Activated CD4-positive, alpha-beta T cell treated with anti-CD3 and anti-CD28 coated beads for 1 hour (primary cell): ENCODE measurements around the gene STIL.

Source experiments
- DNase-seq: peaks from one replicate; pipeline ENCODE4 v3.0.0-alpha.2; 2020

The STIL gene

GRCh38 chr1:47232187-47232874, 81.6 kb downstream of the STIL start, which contains the start of gene TAL1:
TAL1 (minus strand) TSS chr1:47232225; CDS start chr1:47225888, 6,337 bp downstream.
- no peak for DNase-seq

- DNase-seq, result no peak
Observed at GRCh38 chr1:47231301-47232186, 82.4 kb downstream of the STIL start.

GRCh38 chr1:47230692-47231300, 83.2 kb downstream of the STIL start:
- DNase-seq, result no peak

- DNase-seq, result no peak
Observed at GRCh38 chr1:47229886-47230691, 83.9 kb downstream of the STIL start.

GRCh38 chr1:47229031-47229885, 84.7 kb downstream of the STIL start:
- DNase-seq, result no peak

- no peak for DNase-seq
Observed at GRCh38 chr1:47228644-47229030, 85.3 kb downstream of the STIL start.

GRCh38 chr1:47227341-47228232, 86.4 kb downstream of the STIL start:
- no peak for DNase-seq

- DNase-seq, result no peak
Observed at GRCh38 chr1:47226839-47227215, 87.1 kb downstream of the STIL start.

GRCh38 chr1:47226121-47226838, 87.7 kb downstream of the STIL start:
- DNase-seq, result no peak

- DNase-seq, result no peak
Observed at GRCh38 chr1:47225430-47226100, 88.4 kb downstream of the STIL start.

GRCh38 chr1:47224676-47225399, 89.1 kb downstream of the STIL start:
- no peak for DNase-seq

- DNase-seq, result no peak
Observed at GRCh38 chr1:47223921-47224675, 89.8 kb downstream of the STIL start.

GRCh38 chr1:47223174-47223920, 90.6 kb downstream of the STIL start:
- DNase-seq, result no peak

- DNase-seq, result no peak
Observed at GRCh38 chr1:47222476-47222875, 91.5 kb downstream of the STIL start.

GRCh38 chr1:47219590-47220220, 94.2 kb downstream of the STIL start:
- DNase-seq, result no peak

GRCh38 chr1:47219001-47219400, 94.9 kb downstream of the STIL start:
- DNase-seq, result no peak
